SU-DHL-6 (cell line): ENCODE data around the gene PRKACA.
A peak's percentile ranks its signal among the peaks of the same experiment; 100 is the strongest.
"Not testable (repeated sequence)": the region's sequence is repeated elsewhere in the genome, so short reads cannot be mapped to it uniquely, and the experiment has no call there.

Source experiments
- H2AFZ ChIP-seq: fragments of 200-600 bp; sonication (generic); 2 replicates; pipeline ENCODE4 v1.6.1; 2014; ENCODE audit warnings: low read depth, mild to moderate bottlenecking, moderate library complexity, mixed read lengths, antibody characterized with exemption, low read length; ENCODE audit not compliant: severe bottlenecking
- H3F3A ChIP-seq: fragments of 200-600 bp; shearing (Covaris generic); 2 replicates; pipeline ENCODE4 v1.6.0; 2016; ENCODE audit warnings: antibody characterized with exemption, mild to moderate bottlenecking; ENCODE audit not compliant: insufficient read depth
- H3K27ac ChIP-seq: fragments of 200-600 bp; sonication (generic); 2 replicates; pipeline ENCODE4 v1.5.1; 2016; ENCODE audit warnings: low read depth, mild to moderate bottlenecking, low read length, moderate library complexity, mixed read lengths
- H3K27me3 ChIP-seq: fragments of 200-600 bp; sonication (generic), shearing (Covaris generic); 2 replicates; pipeline ENCODE4 v1.6.0; 2014; ENCODE audit warnings: mild to moderate bottlenecking, low read length
- H3K36me3 ChIP-seq: fragments of 200-600 bp; sonication (generic); 2 replicates; pipeline ENCODE4 v1.6.1; 2014; ENCODE audit warnings: mild to moderate bottlenecking, low read length, mixed read lengths
- H3K4me2 ChIP-seq: fragments of 300-600, 200-600 bp; shearing (Covaris generic), sonication (generic); 2 replicates; pipeline ENCODE4 v1.6.0; 2014; ENCODE audit warnings: low read length, low read depth, mild to moderate bottlenecking; ENCODE audit not compliant: poor library complexity, severe bottlenecking
- H3K4me3 ChIP-seq: fragments of 200-600 bp; sonication (generic); 2 replicates; pipeline ENCODE4 v1.5.1; 2014; ENCODE audit warnings: antibody characterized with exemption, low read length, mild to moderate bottlenecking, mixed read lengths; ENCODE audit not compliant: insufficient read depth, poor library complexity, severe bottlenecking
- H3K79me2 ChIP-seq: fragments of 200-600 bp; sonication (generic); 2 replicates; pipeline ENCODE4 v1.6.1; 2014; ENCODE audit warnings: mild to moderate bottlenecking, low read length, moderate library complexity; ENCODE audit not compliant: insufficient read depth
- H3K9ac ChIP-seq: fragments of 200-600 bp; sonication (generic); 2 replicates; pipeline ENCODE4 v1.7.0; 2014; ENCODE audit warnings: mild to moderate bottlenecking, low read length
- H3K9me2 ChIP-seq: fragments of 200-600 bp; sonication (generic); replicated peaks from 2 replicates; pipeline ENCODE4 v1.6.1; 2014; ENCODE audit warnings: low read length; ENCODE audit not compliant: insufficient read depth
- H3K9me3 ChIP-seq: fragments of 200-600 bp; sonication (generic); 2 replicates; pipeline ENCODE4 v1.6.1; 2014; ENCODE audit warnings: low read length, mixed read lengths; ENCODE audit not compliant: insufficient read depth
- H4K20me1 ChIP-seq: fragments of 200-600 bp; sonication (generic); 2 replicates; pipeline ENCODE4 v1.6.1; 2014; ENCODE audit warnings: low read depth, mild to moderate bottlenecking, antibody characterized with exemption, low read length, moderate library complexity, mixed read lengths
- CTCF ChIP-seq: fragments of 200-600 bp; sonication (generic); IDR thresholded peaks from one replicate; pipeline ENCODE4 v1.5.1; 2017; ENCODE audit warnings: antibody characterized with exemption, mild to moderate bottlenecking, low read length, moderate library complexity; ENCODE audit not compliant: insufficient read depth, poor library complexity, severe bottlenecking
- EZH2phosphoT487 ChIP-seq: fragments of 200-600 bp; sonication (generic), shearing (Covaris generic); conservative IDR thresholded peaks from 2 replicates; pipeline ENCODE4 v1.6.1; 2018; ENCODE audit warnings: mild to moderate bottlenecking, antibody characterized with exemption, low read length, moderate library complexity, mixed read lengths

PRKACA gene

GRCh38 chr19:14050512-14050911 is 67.0 kb downstream of the PRKACA start:
- no peak overlapping the region for H2AFZ ChIP-seq
- H3F3A ChIP-seq, result no peaks in the 10 kb centered on the region
- no peaks in the 10 kb centered on the region for H3K9me3 ChIP-seq
- no peak overlapping the region for H3K27ac ChIP-seq
- peaks cover 3% of the 10 kb centered on the region for H3K36me3 ChIP-seq
- no peak overlapping the region for H3K4me2 ChIP-seq
- H3K9ac ChIP-seq, result no peak overlapping the region
- no peaks in the 10 kb centered on the region for H3K79me2 ChIP-seq
- no peak for TF ChIP-seq EZH2phosphoT487
- TF ChIP-seq CTCF, result no peak
- no peaks in the 10 kb centered on the region for H3K9me2 ChIP-seq
- no peak overlapping the region for H3K4me3 ChIP-seq
- H4K20me1 ChIP-seq, result no peaks in the 10 kb centered on the region
- no peaks in the 10 kb centered on the region for H3K27me3 ChIP-seq

DNA sequence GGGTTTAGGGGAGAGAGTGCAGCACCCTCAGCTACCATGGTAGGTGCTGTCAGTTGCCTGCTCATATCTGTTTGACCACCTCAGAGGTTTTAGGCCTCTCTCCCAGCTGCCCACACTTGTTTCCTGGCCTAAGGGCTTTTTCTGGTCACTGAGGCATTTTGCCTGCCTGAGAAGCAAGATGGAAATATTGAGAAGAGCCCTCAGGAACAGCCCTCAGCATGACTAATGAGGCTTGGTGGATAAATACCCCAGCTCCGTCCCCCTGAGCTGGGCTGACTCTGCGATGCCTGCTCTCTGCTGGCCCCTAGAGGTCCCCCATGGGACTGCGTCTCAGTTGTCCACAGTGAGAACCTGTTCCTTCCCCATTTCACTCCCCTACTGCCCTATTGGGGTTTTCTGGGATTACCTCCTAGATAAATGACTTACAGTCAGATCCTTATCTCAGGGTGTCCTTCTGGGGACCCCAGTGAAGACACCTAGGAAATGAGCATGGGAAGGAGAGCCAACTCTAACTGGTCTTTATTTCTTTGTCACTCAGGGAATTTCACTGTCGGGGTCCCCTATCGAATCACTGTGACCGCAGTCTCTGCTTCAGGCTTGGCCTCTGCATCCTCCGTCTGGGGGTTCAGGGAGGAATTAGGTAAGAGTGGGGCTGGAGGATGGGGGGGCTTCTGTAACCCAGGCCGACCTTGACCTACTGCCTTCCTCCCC is 69.0 kb downstream of the PRKACA start:
- Histone ChIP-seq H3K79me2 (no peaks in the 10 kb centered on the region), H3K4me2 (no peak overlapping the region), H2AFZ (no peak overlapping the region), H3K27ac (no peak overlapping the region), H3F3A (no peaks in the 10 kb centered on the region), H3K36me3 (peaks cover 3% of the 10 kb centered on the region), H3K9ac (no peak overlapping the region), H3K9me3 (no peaks in the 10 kb centered on the region), H3K4me3 (no peak overlapping the region), H3K9me2 (no peaks in the 10 kb centered on the region), H4K20me1 (no peaks in the 10 kb centered on the region), H3K27me3 (no peaks in the 10 kb centered on the region)
- TF ChIP-seq CTCF, result peak; percentile 81
- no peak for TF ChIP-seq EZH2phosphoT487

GRCh38 chr19:14047866-14048265 is 69.7 kb downstream of the PRKACA start:
- not testable (repeated sequence) for H3K4me2 ChIP-seq, H3K9me2 ChIP-seq, H3K9ac ChIP-seq, H3F3A ChIP-seq, H2AFZ ChIP-seq, H4K20me1 ChIP-seq, H3K9me3 ChIP-seq, H3K27ac ChIP-seq, H3K27me3 ChIP-seq, H3K4me3 ChIP-seq, H3K36me3 ChIP-seq, H3K79me2 ChIP-seq
